Left renal cortex interstitium (tissue), 4 donors: ENCODE results near the gene OR5B21. TPM values are rescaled to one million over a fixed set of nuclear protein-coding genes. Genes with fewer than 3 reads are reported as not detected.

Experiments
- DNase-seq, 4 donors: peaks; one replicate each; pipeline ENCODE4 v3.0.0-alpha.2; 2013; ENCODE audit warnings: low read depth in 4 of 4, low spot score in 2 of 4, missing footprints in 1 of 4
- polyA plus RNA-seq, 4 donors: library from polyadenylated mRNA; unstranded; fragments of 120-200 nt; gene quantifications; one replicate each; pipeline ENCODE4 v1.2.1, GENCODE V29; 2013; ENCODE audit not compliant: insufficient read length in 4 of 4

Gene OR5B21
- polyA plus RNA-seq, 4 donors: not detected

GRCh38 chr11:58494101-58494500 lies 13.8 kb downstream of the OR5B21 start:
- DNase-seq: no peak

- no peak for DNase-seq
Measured at GRCh38 chr11:58493676-58494075, 14.2 kb downstream of the OR5B21 start.

GRCh38 chr11:58490827-58491226 lies 17.1 kb downstream of the OR5B21 start:
- DNase-seq: no peak

- DNase-seq: no peak
Measured at GRCh38 chr11:58487170-58487569, 20.7 kb downstream of the OR5B21 start.

- DNase-seq: no peak
Measured at GRCh38 chr11:58485961-58486360, 21.9 kb downstream of the OR5B21 start.

- DNase-seq: no peak
Measured at GRCh38 chr11:58471892-58472291, 36.0 kb downstream of the OR5B21 start.

GRCh38 chr11:58466293-58466692 lies 41.6 kb downstream of the OR5B21 start:
- no peak for DNase-seq

GRCh38 chr11:58465690-58466089 lies 42.2 kb downstream of the OR5B21 start:
- DNase-seq: no peak

Other genes starting within 250 kb of the OR5B21 start
- not detected for gene OR10W1, start 239.8 kb downstream of the OR5B21 start, polyA plus RNA-seq
- gene OR5B17, start 149.0 kb downstream of the OR5B21 start, polyA plus RNA-seq: not detected
- not detected for gene OR5B3, start 101.2 kb downstream of the OR5B21 start, polyA plus RNA-seq
- gene OR5B2, start 80.0 kb downstream of the OR5B21 start, polyA plus RNA-seq: under 1 TPM in 2 of 4 donors, not detected in 2; 0.13 to 0.20 TPM
- gene OR5B12, start 65.9 kb downstream of the OR5B21 start, polyA plus RNA-seq: not detected
- 10 to 100 TPM in 1 of 4 donors, 1 to 10 TPM in 3; 6.5 to 10.1 (median 9.0) TPM for gene LPXN, start 67.8 kb upstream of the OR5B21 start, polyA plus RNA-seq
- 10 to 100 TPM; 56.2 to 63.4 (median 60.3) TPM for gene ZFP91, start 71.0 kb upstream of the OR5B21 start, polyA plus RNA-seq
- 1 to 10 TPM in 3 of 4 donors, under 1 TPM in 1; 0.49 to 1.9 (median 1.7) TPM for gene CNTF, start 114.6 kb upstream of the OR5B21 start, polyA plus RNA-seq
- gene GLYAT, start 223.8 kb upstream of the OR5B21 start, polyA plus RNA-seq: 100 to 1,000 TPM; 103 to 162 (median 158) TPM